ENCODE measurements around the gene CABP2.

Gene CABP2

DNA sequence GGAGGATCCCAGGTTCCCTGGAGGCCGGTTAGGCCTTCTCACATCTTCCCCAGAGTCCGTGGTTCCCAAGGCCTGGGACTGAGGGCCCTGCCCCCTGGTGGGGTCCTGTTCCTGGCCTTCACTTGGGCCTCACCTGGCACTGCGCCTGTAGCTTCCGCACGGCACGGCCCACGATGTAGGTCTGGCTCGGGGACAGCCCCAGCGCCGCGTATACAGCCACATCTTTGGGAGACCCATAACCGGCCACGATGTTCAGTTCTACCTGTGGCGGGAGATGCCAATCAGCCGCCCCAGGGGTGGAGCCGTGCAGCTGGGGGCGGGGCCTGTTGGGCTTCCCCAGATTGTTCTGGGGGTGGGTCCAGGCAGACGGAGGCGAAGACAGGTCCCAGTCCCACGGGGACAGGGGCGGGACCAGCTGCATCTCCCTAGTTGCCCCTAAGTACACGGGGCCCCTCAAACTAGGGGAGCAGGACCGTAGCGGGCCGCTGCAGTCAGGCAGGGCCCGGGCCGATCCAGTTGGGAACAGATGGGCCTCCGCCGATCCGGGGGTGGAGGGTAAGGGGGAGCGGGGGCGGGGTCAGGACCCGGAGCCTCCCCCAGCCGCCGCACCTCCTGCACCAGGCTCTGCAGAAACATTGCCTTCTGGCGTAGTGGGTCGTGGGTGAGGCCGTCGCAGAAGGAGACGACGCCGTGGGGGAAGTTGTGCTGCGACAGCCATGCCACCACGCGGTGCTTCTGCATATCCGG is 30.3 kb downstream of the CABP2 start:
- H3K4me3 ChIP-seq (ENCODE audit: low read depth, low read length) = no peak overlapping the region
- DNase-seq (ENCODE audit: low read depth) = no peak
- TF ChIP-seq, protein P1, sequence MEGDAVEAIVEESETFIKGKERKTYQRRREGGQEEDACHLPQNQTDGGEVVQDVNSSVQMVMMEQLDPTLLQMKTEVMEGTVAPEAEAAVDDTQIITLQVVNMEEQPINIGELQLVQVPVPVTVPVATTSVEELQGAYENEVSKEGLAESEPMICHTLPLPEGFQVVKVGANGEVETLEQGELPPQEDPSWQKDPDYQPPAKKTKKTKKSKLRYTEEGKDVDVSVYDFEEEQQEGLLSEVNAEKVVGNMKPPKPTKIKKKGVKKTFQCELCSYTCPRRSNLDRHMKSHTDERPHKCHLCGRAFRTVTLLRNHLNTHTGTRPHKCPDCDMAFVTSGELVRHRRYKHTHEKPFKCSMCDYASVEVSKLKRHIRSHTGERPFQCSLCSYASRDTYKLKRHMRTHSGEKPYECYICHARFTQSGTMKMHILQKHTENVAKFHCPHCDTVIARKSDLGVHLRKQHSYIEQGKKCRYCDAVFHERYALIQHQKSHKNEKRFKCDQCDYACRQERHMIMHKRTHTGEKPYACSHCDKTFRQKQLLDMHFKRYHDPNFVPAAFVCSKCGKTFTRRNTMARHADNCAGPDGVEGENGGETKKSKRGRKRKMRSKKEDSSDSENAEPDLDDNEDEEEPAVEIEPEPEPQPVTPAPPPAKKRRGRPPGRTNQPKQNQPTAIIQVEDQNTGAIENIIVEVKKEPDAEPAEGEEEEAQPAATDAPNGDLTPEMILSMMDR (IDR thresholded peaks at IDR 0.05; ENCODE audit: low read depth, low read length, missing control alignments) = no peak

DNA sequence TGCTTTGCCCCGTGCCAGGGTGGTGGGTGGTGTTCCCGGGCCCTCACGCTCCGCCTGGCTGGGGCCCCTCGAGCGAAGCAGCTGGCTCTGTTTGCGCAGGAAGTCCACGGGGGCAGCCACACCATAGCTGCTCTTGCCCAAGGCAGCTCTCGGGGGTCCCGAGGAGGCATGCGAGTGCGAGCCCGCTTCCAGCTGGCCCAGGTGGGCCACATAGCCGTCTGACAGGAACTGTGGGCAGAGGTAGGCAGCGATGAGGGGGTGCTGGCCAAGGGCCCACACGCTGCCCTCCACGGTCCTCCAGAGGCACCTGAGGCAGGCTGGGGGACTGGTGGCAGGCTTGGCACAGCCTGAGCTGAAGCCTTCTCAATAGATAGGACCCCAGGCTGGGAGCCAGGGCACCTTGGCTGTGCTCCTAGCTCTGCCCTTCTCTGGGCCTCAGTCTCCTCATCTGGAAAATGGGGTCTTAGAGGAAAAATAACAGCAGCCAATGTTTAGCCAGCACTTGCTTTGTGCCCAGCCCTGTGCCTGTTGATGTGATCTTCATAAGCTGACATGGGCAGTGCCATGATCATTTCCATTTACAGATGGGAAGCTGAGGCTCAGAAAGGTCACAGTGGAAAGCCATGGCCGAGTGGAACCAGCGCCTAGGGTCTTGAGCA is 31.0 kb downstream of the CABP2 start:
- no peak for DNase-seq (ENCODE audit: low read depth)
- TF ChIP-seq, protein P1 (IDR thresholded peaks at IDR 0.05; ENCODE audit: low read depth, low read length, missing control alignments) = no peak

DNA sequence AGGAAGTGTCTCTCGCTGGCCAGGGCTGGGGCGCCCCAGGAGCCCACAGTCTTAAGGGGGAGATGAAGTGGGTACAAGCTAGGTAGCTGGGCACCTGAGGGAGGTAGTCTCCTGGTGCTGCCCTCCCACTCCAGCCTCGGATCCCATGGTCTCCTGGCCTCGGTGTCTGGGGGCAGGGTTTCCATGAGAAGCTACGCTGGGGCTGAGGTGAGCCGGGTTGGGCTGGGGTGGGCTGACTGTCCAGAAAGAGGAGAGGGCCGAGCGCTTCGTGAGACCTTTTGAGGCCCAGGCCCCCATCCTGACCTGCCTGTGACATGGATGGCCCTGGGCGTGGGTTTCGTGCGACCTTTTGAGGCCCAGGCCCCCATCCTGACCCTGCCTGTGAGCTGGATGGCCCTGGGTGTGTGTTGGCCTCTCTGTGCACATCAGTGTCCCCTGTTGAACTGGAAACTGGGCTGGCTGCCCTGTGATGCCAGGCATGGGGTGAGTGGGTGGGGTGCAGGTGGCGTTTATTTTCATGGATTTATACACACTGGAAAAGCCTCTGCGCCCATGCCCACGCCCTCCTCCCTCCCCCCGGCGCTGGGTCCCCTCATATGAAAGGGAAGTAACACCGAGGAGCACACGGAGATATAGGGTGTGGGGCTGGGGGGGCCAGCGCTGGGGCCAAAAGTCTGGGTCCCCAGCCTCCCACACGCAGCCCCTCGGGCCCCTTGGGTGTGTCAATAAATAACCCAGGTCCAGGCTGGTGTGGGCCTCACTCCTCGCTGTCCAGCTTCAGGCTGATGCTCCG is 31.8 kb downstream of the CABP2 start:
- no peak for DNase-seq (ENCODE audit: low read depth)
- no peak overlapping the region for H3K4me3 ChIP-seq (ENCODE audit: low read depth, low read length)
- TF ChIP-seq, protein P1 (IDR thresholded peaks at IDR 0.05; ENCODE audit: low read depth, low read length, missing control alignments) = no peak

More for the DNA sequence above, 31.0 kb downstream of the CABP2 start:
- no peak overlapping the region for H3K4me3 ChIP-seq (ENCODE audit: low read depth, low read length)

DNA sequence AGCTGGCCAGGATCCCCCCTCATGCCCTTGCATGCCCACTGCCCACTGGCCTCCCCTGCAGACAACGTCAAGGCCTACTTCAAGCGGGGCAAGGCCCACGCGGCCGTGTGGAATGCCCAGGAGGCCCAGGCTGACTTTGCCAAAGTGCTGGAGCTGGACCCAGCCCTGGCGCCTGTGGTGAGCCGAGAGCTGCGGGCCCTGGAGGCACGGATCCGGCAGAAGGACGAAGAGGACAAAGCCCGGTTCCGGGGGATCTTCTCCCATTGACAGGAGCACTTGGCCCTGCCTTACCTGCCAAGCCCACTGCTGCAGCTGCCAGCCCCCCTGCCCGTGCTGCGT is 32.5 kb downstream of the CABP2 start:
- no peak for DNase-seq (ENCODE audit: low read depth)
- no peak overlapping the region for H3K4me3 ChIP-seq (ENCODE audit: low read depth, low read length)
- TF ChIP-seq, protein P1 (IDR thresholded peaks at IDR 0.05; ENCODE audit: low read depth, low read length, missing control alignments) = no peak

DNA sequence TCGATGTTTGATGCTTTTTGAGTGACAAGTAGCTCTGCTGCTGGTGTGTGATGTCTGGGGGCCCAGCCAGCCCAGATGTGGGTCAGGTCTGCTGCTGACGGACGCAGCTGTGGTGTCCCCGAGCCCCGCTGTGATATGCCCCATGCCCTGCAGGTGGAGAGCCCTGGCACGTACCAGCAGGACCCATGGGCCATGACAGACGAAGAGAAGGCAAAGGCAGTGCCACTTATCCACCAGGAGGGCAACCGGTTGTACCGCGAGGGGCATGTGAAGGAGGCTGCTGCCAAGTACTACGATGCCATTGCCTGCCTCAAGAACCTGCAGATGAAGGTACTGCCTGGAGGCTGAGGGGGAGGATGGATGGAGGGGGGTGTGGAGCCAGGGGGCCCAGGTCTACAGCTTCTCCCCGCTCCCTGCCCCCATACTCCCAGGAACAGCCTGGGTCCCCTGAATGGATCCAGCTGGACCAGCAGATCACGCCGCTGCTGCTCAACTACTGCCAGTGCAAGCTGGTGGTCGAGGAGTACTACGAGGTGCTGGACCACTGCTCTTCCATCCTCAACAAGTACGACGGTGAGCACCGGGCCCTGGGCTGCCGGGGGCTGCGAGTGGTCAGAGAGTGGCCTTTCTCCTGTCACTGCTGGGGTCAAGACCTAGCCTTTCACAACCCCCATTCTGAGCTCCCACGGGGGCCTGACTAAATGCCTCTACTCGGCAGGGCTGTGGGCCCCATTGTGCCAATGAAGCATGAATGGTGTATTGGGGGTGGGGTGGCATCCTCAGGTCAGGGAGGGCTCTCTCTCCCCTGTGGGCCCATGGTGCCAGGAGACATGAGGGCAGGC is 33.1 kb downstream of the CABP2 start:
- DNase-seq (ENCODE audit: low read depth) = no peak
- TF ChIP-seq, protein P1 (IDR thresholded peaks at IDR 0.05; ENCODE audit: low read depth, low read length, missing control alignments) = no peak
- no peak overlapping the region for H3K4me3 ChIP-seq (ENCODE audit: low read depth, low read length)

DNA sequence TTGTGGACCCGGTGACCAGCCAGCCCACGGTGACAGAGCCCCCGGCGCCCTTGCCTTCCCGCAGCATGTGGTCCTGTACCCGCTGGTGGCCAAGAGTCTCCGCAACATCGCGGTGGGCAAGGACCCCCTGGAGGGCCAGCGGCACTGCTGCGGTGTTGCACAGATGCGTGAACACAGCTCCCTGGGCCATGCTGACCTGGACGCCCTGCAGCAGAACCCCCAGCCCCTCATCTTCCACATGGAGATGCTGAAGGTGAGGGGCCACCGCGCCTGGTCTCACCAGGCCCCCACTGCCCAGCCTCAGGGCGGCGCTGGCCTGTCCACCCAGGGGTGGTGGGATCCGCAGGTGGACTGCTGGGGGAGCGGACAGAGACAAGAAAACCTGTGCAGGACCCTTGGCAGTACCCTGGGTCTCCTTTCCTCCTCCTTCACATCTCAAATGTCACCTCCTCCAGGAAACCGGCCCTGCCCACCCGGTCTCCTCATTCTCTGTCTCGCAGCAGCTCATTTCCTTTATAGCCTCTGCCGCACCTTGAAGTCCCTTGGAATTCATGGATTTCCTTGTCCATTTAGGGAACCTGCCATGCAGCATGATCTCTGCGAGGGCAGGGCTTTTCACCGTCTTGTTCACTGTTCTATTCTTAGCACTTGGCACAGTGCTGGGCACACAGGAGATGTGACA is 33.9 kb downstream of the CABP2 start:
- no peak for DNase-seq (ENCODE audit: low read depth)
- TF ChIP-seq, protein P1 (IDR thresholded peaks at IDR 0.05; ENCODE audit: low read depth, low read length, missing control alignments) = no peak
- H3K4me3 ChIP-seq (ENCODE audit: low read depth, low read length) = no peak overlapping the region

All from GM12864 (cell line).